ENCODE measurements around the gene EPHB2. TPM values are rescaled to one million over a fixed set of nuclear protein-coding genes. Genes with fewer than 3 reads are reported as not detected.
"Not testable (repeated sequence)": the region's sequence is repeated elsewhere in the genome, so short reads cannot be mapped to it uniquely, and the experiment has no call there.

The EPHB2 gene
- total RNA-seq = not detected

GRCh38 chr1:22710701-22711049 lies at the start of gene EPHB2:
TSS of gene EPHB2 (plus strand) at chr1:22710839. CDS start at chr1:22710983, 144 bp downstream.
- intact Hi-C loops (cut with micrococcal nuclease) = no loop called here
- H3K27ac Mint-ChIP-seq = no peak within 1 kb of the TSS
- CTCF ChIA-PET = no interaction called here
- peaks cover 9% of the 10 kb centered on the region for H3K4me1 Mint-ChIP-seq (ENCODE audit: low read depth)
- H3K4me3 Mint-ChIP-seq = peak within 1 kb of the TSS; percentile 45
- no peaks in the 10 kb centered on the region for H3K36me3 Mint-ChIP-seq (ENCODE audit: low read depth)
- no peaks in the 10 kb centered on the region for H3K9me3 Mint-ChIP-seq
- DNase-seq = no peak
- peaks cover 49% of the 10 kb centered on the region for H3K27me3 Mint-ChIP-seq (ENCODE audit: low read depth)

GRCh38 chr1:22661880-22662279 lies 48.8 kb upstream of the EPHB2 start:
- Mint-ChIP-seq H3K36me3 (ENCODE audit: low read depth) (no peaks in the 10 kb centered on the region), H3K27me3 (ENCODE audit: low read depth) (no peaks in the 10 kb centered on the region), H3K4me3 (no peak overlapping the region), H3K9me3 (no peaks in the 10 kb centered on the region), H3K27ac (no peak overlapping the region), H3K4me1 (ENCODE audit: low read depth) (no peaks in the 10 kb centered on the region)
- intact Hi-C loops (cut with micrococcal nuclease) = no loop called here
- CTCF ChIA-PET = no interaction called here
- DNase-seq = no peak

- DNase-seq = no peak
- no peaks in the 10 kb centered on the region for H3K9me3 Mint-ChIP-seq
- CTCF ChIA-PET = no interaction called here
- no peak overlapping the region for H3K27ac Mint-ChIP-seq
- no peaks in the 10 kb centered on the region for H3K27me3 Mint-ChIP-seq (ENCODE audit: low read depth)
- intact Hi-C loops (cut with micrococcal nuclease) = no loop called here
- H3K4me1 Mint-ChIP-seq (ENCODE audit: low read depth) = no peaks in the 10 kb centered on the region
- H3K4me3 Mint-ChIP-seq = no peak overlapping the region
- H3K36me3 Mint-ChIP-seq (ENCODE audit: low read depth) = no peaks in the 10 kb centered on the region
Observed at GRCh38 chr1:22662318-22662717, 48.3 kb upstream of the EPHB2 start.

- Mint-ChIP-seq H3K27ac (no peak overlapping the region), H3K4me3 (no peak overlapping the region), H3K4me1 (ENCODE audit: low read depth) (no peaks in the 10 kb centered on the region), H3K9me3 (no peaks in the 10 kb centered on the region), H3K27me3 (ENCODE audit: low read depth) (no peaks in the 10 kb centered on the region), H3K36me3 (ENCODE audit: low read depth) (no peaks in the 10 kb centered on the region)
- no peak for DNase-seq
- CTCF ChIA-PET = no interaction called here
- intact Hi-C loops (cut with micrococcal nuclease) = no loop called here
Observed at GRCh38 chr1:22662986-22663408, 47.6 kb upstream of the EPHB2 start.

GRCh38 chr1:22665752-22666151 lies 44.9 kb upstream of the EPHB2 start:
- DNase-seq = no peak
- Mint-ChIP-seq H3K9me3 (no peaks in the 10 kb centered on the region), H3K4me3 (no peak overlapping the region), H3K4me1 (ENCODE audit: low read depth) (no peaks in the 10 kb centered on the region), H3K27me3 (ENCODE audit: low read depth) (peaks cover 3% of the 10 kb centered on the region), H3K36me3 (ENCODE audit: low read depth) (no peaks in the 10 kb centered on the region), H3K27ac (no peak overlapping the region)
- intact Hi-C loops (cut with micrococcal nuclease) = no loop called here
- CTCF ChIA-PET = no interaction called here

GRCh38 chr1:22666412-22666811 lies 44.2 kb upstream of the EPHB2 start:
- H3K9me3 Mint-ChIP-seq = no peaks in the 10 kb centered on the region
- H3K4me3 Mint-ChIP-seq = no peak overlapping the region
- no peak overlapping the region for H3K27ac Mint-ChIP-seq
- CTCF ChIA-PET = no interaction called here
- peaks cover 4% of the 10 kb centered on the region for H3K27me3 Mint-ChIP-seq (ENCODE audit: low read depth)
- H3K4me1 Mint-ChIP-seq (ENCODE audit: low read depth) = no peaks in the 10 kb centered on the region
- no peak for DNase-seq
- intact Hi-C loops (cut with micrococcal nuclease) = no loop called here
- H3K36me3 Mint-ChIP-seq (ENCODE audit: low read depth) = no peaks in the 10 kb centered on the region

- CTCF ChIA-PET; intact Hi-C loops (cut with micrococcal nuclease); H3K4me1 Mint-ChIP-seq (ENCODE audit: low read depth): not testable (repeated sequence)
Observed at GRCh38 chr1:22668840-22669239, 41.8 kb upstream of the EPHB2 start.

GRCh38 chr1:22670352-22670975 lies 40.2 kb upstream of the EPHB2 start:
- CTCF ChIA-PET = interaction anchor here (0.6 kb wide), 1 partner anchor 1302 kb away, joined by 3 read pairs; no protein-coding TSS in a partner anchor
- peaks cover 29% of the 10 kb centered on the region for H3K27me3 Mint-ChIP-seq (ENCODE audit: low read depth)

More at GRCh38 chr1:22668840-22669239, 41.8 kb upstream of the EPHB2 start:
- H3K9me3 Mint-ChIP-seq; H3K36me3 Mint-ChIP-seq (ENCODE audit: low read depth); H3K27ac Mint-ChIP-seq; DNase-seq; H3K4me3 Mint-ChIP-seq: not testable (repeated sequence)
- H3K27me3 Mint-ChIP-seq (ENCODE audit: low read depth) = peaks cover 20% of the 10 kb centered on the region

GRCh38 chr1:22671999-22672398 lies 38.6 kb upstream of the EPHB2 start:
- H3K27me3 Mint-ChIP-seq (ENCODE audit: low read depth) = peaks cover 29% of the 10 kb centered on the region
- no peaks in the 10 kb centered on the region for H3K36me3 Mint-ChIP-seq (ENCODE audit: low read depth)
- no peaks in the 10 kb centered on the region for H3K4me1 Mint-ChIP-seq (ENCODE audit: low read depth)
- H3K9me3 Mint-ChIP-seq = no peaks in the 10 kb centered on the region
- DNase-seq = no peak
- H3K4me3 Mint-ChIP-seq = no peak overlapping the region
- intact Hi-C loops (cut with micrococcal nuclease) = no loop called here
- CTCF ChIA-PET = interaction anchor here (1.1 kb wide), 1 partner anchor 1071 kb away, joined by 3 read pairs; no protein-coding TSS in a partner anchor
- H3K27ac Mint-ChIP-seq = no peak overlapping the region

More at GRCh38 chr1:22670352-22670975, 40.2 kb upstream of the EPHB2 start:
- Mint-ChIP-seq H3K4me1 (ENCODE audit: low read depth) (no peaks in the 10 kb centered on the region), H3K36me3 (ENCODE audit: low read depth) (no peaks in the 10 kb centered on the region), H3K27ac (no peak overlapping the region), H3K9me3 (no peaks in the 10 kb centered on the region), H3K4me3 (no peak overlapping the region)
- no peak for DNase-seq
- intact Hi-C loops (cut with micrococcal nuclease) = no loop called here

- DNase-seq = peak; percentile 45
- Mint-ChIP-seq H3K27me3 (ENCODE audit: low read depth) (peaks cover 31% of the 10 kb centered on the region), H3K9me3 (no peaks in the 10 kb centered on the region), H3K36me3 (ENCODE audit: low read depth) (no peaks in the 10 kb centered on the region), H3K4me1 (ENCODE audit: low read depth) (no peaks in the 10 kb centered on the region), H3K27ac (no peak overlapping the region), H3K4me3 (no peak overlapping the region)
- intact Hi-C loops (cut with micrococcal nuclease) = no loop called here
- CTCF ChIA-PET = interaction anchor here (1.3 to 2.6 kb wide), 3 partner anchors 18 to 215 kb away, joined by 3 to 11 read pairs (median 4); no protein-coding TSS in a partner anchor
Observed at GRCh38 chr1:22673486-22674409, 36.9 kb upstream of the EPHB2 start.

GRCh38 chr1:22674410-22674749 lies 36.3 kb upstream of the EPHB2 start:
- H3K4me3 Mint-ChIP-seq = no peak overlapping the region
- no peaks in the 10 kb centered on the region for H3K4me1 Mint-ChIP-seq (ENCODE audit: low read depth)
- intact Hi-C loops (cut with micrococcal nuclease) = no loop called here
- no peaks in the 10 kb centered on the region for H3K9me3 Mint-ChIP-seq
- H3K27ac Mint-ChIP-seq = no peak overlapping the region
- no peaks in the 10 kb centered on the region for H3K36me3 Mint-ChIP-seq (ENCODE audit: low read depth)
- CTCF ChIA-PET = interaction anchor here (1.3 to 2.6 kb wide), 3 partner anchors 19 to 215 kb away, joined by 3 to 11 read pairs (median 4); no protein-coding TSS in a partner anchor
- H3K27me3 Mint-ChIP-seq (ENCODE audit: low read depth) = peaks cover 31% of the 10 kb centered on the region
- DNase-seq = no peak

- H3K27ac Mint-ChIP-seq; H3K36me3 Mint-ChIP-seq (ENCODE audit: low read depth); H3K4me1 Mint-ChIP-seq (ENCODE audit: low read depth); DNase-seq; H3K9me3 Mint-ChIP-seq; H3K4me3 Mint-ChIP-seq; intact Hi-C loops (cut with micrococcal nuclease): not testable (repeated sequence)
- peaks cover 27% of the 10 kb centered on the region for H3K27me3 Mint-ChIP-seq (ENCODE audit: low read depth)
- CTCF ChIA-PET = interaction anchor here (0.6 to 2.6 kb wide), 3 partner anchors 27 to 281 kb away, joined by 3 to 11 read pairs (median 5); no protein-coding TSS in a partner anchor
Observed at GRCh38 chr1:22676151-22676550, 34.5 kb upstream of the EPHB2 start.

Measured in activated naive CD4-positive, alpha-beta T cell treated with anti-CD3 and anti-CD28 coated beads for 36 hours (primary cell).